SK-N-SH treated with all-trans-retinoic acid at 6 μM for 48 hours (cell line): ENCODE results near the gene SSRP1.

Experiments used
- ATAC-seq: fragments of 200-7000 bp; cut with Tn5 transposase; 3 replicates; pipeline ENCODE4 v1.9.1; 2020; ENCODE audit warnings: mild to moderate bottlenecking, moderate library complexity
- ARNTL ChIP-seq: fragments of 450-650 bp; formaldehyde crosslinking; IDR thresholded peaks from 2 replicates; pipeline ENCODE4 v1.5.0; 2020; ENCODE audit warnings: low read depth, mild to moderate bottlenecking, moderate library complexity, borderline replicate concordance
- BACH2 ChIP-seq: fragments of 250-450 bp; sonication (Bioruptor Pico); IDR thresholded peaks from 2 replicates; pipeline ENCODE4 v1.9.0; 2021; ENCODE audit warnings: mild to moderate bottlenecking, borderline replicate concordance
- CREB5 ChIP-seq: fragments of 250-450 bp; sonication (Bioruptor Pico); IDR thresholded peaks from 2 replicates; pipeline ENCODE4 v1.5.1; 2020; ENCODE audit warnings: low read depth, mild to moderate bottlenecking, moderate library complexity
- CSRNP3 ChIP-seq: fragments of 250-450 bp; sonication (Bioruptor Pico); IDR thresholded peaks from 2 replicates; pipeline ENCODE4 v1.5.1; 2021; ENCODE audit warnings: mild to moderate bottlenecking, moderate library complexity
- GLIS3 ChIP-seq: fragments of 250-450 bp; sonication (Bioruptor Pico); IDR thresholded peaks from 2 replicates; pipeline ENCODE4 v1.5.0; 2020; ENCODE audit warnings: mild to moderate bottlenecking, moderate library complexity
- ISL1 ChIP-seq: fragments of 250-450 bp; sonication (Bioruptor Pico); IDR thresholded peaks from 2 replicates; pipeline ENCODE4 v2.1.2; 2022; ENCODE audit warnings: mild to moderate bottlenecking, moderate library complexity
- OSR1 ChIP-seq: fragments of 250-450 bp; sonication (Bioruptor Pico); IDR thresholded peaks from 2 replicates; pipeline ENCODE4 v1.8.0; 2022; ENCODE audit warnings: moderate library complexity, mild to moderate bottlenecking, inconsistent platforms
- PATZ1 ChIP-seq: fragments of 250-450 bp; sonication (Bioruptor Pico); IDR thresholded peaks from 2 replicates; pipeline ENCODE4 v1.8.0; 2020; ENCODE audit warnings: mild to moderate bottlenecking, moderate library complexity, borderline replicate concordance
- POU6F1 ChIP-seq: fragments of 250-450 bp; sonication (Bioruptor Pico); IDR thresholded peaks from 2 replicates; pipeline ENCODE4 v1.8.0; 2021; ENCODE audit warnings: low read depth, mild to moderate bottlenecking, moderate library complexity, borderline replicate concordance
- PPARA ChIP-seq: fragments of 250-450 bp; sonication (Bioruptor Pico); IDR thresholded peaks from 2 replicates; pipeline ENCODE4 v1.5.0; 2020; ENCODE audit warnings: mild to moderate bottlenecking, borderline replicate concordance
- RARB ChIP-seq: fragments of 250-450 bp; sonication (Bioruptor Pico); IDR thresholded peaks from 2 replicates; pipeline ENCODE4 v1.8.0; 2021; ENCODE audit warnings: mild to moderate bottlenecking, moderate library complexity
- SNAI2 ChIP-seq: fragments of 250-450 bp; sonication (Bioruptor Pico); IDR thresholded peaks from 2 replicates; pipeline ENCODE4 v1.5.0; 2020; ENCODE audit warnings: mild to moderate bottlenecking, moderate library complexity
- TCF4 ChIP-seq: fragments of 250-450 bp; sonication (Bioruptor Pico); IDR thresholded peaks from 2 replicates; pipeline ENCODE4 v1.8.0; 2021; ENCODE audit warnings: mild to moderate bottlenecking, moderate library complexity, borderline replicate concordance
- TOX ChIP-seq: fragments of 250-450 bp; sonication (Bioruptor Pico); IDR thresholded peaks from 2 replicates; pipeline ENCODE4 v1.8.0; 2021; ENCODE audit warnings: mild to moderate bottlenecking, moderate library complexity, borderline replicate concordance
- TSHZ2 ChIP-seq: fragments of 250-450 bp; sonication (Bioruptor Pico); IDR thresholded peaks from 2 replicates; pipeline ENCODE4 v1.5.0; 2020; ENCODE audit warnings: mild to moderate bottlenecking, moderate library complexity
- ZC3H10 ChIP-seq: fragments of 250-450 bp; sonication (Bioruptor Pico); IDR thresholded peaks from 2 replicates; pipeline ENCODE4 v1.5.1; 2021; ENCODE audit warnings: mild to moderate bottlenecking, moderate library complexity
- ZFP3 ChIP-seq: fragments of 250-450 bp; sonication (Bioruptor Pico); IDR thresholded peaks from 2 replicates; pipeline ENCODE4 v1.5.0; 2020; ENCODE audit warnings: mild to moderate bottlenecking, moderate library complexity
- ZFP30 ChIP-seq: fragments of 450-650 bp; formaldehyde crosslinking; IDR thresholded peaks from 2 replicates; pipeline ENCODE4 v1.5.0; 2022; ENCODE audit warnings: mild to moderate bottlenecking, moderate library complexity
- ZNF565 ChIP-seq: fragments of 450-650 bp; formaldehyde crosslinking; conservative IDR thresholded peaks from 2 replicates; pipeline ENCODE4 v1.5.0; 2020; ENCODE audit warnings: low read depth, mild to moderate bottlenecking, moderate library complexity
- ZNF70 ChIP-seq: fragments of 450-650 bp; formaldehyde crosslinking; IDR thresholded peaks from 2 replicates; pipeline ENCODE4 v1.5.0; 2020; ENCODE audit warnings: mild to moderate bottlenecking, moderate library complexity
- ZNF8 ChIP-seq: fragments of 450-650 bp; formaldehyde crosslinking; IDR thresholded peaks from 2 replicates; pipeline ENCODE4 v1.5.0; 2020; ENCODE audit warnings: mild to moderate bottlenecking, moderate library complexity

SSRP1 gene

GRCh38 chr11:57300785-57301184, 34.9 kb downstream of the SSRP1 start:
- no peak for ATAC-seq
- TF ChIP-seq PATZ1: no peak
- TF ChIP-seq CSRNP3: no peak
- no peak for TF ChIP-seq ARNTL
- no peak for TF ChIP-seq RARB (CRISPR knock-in tag)
- no peak for TF ChIP-seq POU6F1
- no peak for TF ChIP-seq ZNF70
- TF ChIP-seq ZFP3 (CRISPR knock-in tag): no peak
- no peak for TF ChIP-seq ISL1
- no peak for TF ChIP-seq GLIS3 (CRISPR knock-in tag)
- no peak for TF ChIP-seq ZNF8
- TF ChIP-seq TOX: no peak
- no peak for TF ChIP-seq ZNF565 (CRISPR knock-in tag)
- TF ChIP-seq PPARA: no peak

GRCh38 chr11:57299150-57299737, 36.4 kb downstream of the SSRP1 start:
- TF ChIP-seq GLIS3 (CRISPR knock-in tag) (no peak), ARNTL (no peak), PATZ1 (no peak), POU6F1 (no peak), ZC3H10 (CRISPR knock-in tag) (no peak), ZNF70 (no peak), CREB5 (CRISPR knock-in tag) (no peak), TCF4 (CRISPR knock-in tag) (no peak), ZFP3 (CRISPR knock-in tag) (no peak), TSHZ2 (CRISPR knock-in tag) (no peak), BACH2 (no peak), PPARA (no peak), ZFP30 (CRISPR knock-in tag) (no peak), SNAI2 (CRISPR knock-in tag) (no peak), OSR1 (CRISPR knock-in tag) (no peak), ISL1 (no peak), RARB (CRISPR knock-in tag) (no peak), TOX (no peak)
- no peak for ATAC-seq
